Effector memory CD4-positive, alpha-beta T cell (primary cell): ENCODE results near the gene DACT2.

Experiments used
- DNase-seq, 3 donors: peaks; one replicate each; pipeline ENCODE4 v3.0.0-alpha.2; 2020
- H3K27ac ChIP-seq: 2 replicates; pipeline ENCODE4 v1.7.0; 2013; ENCODE audit warnings: mild to moderate bottlenecking, low read length, moderate library complexity; ENCODE audit not compliant: insufficient read depth, poor library complexity, severe bottlenecking
- H3K27me3 ChIP-seq: replicated peaks from 2 replicates; pipeline ENCODE4 v1.7.0; 2013; ENCODE audit warnings: mild to moderate bottlenecking, low read length; ENCODE audit not compliant: insufficient read depth, control insufficient read depth, poor library complexity, severe bottlenecking
- H3K36me3 ChIP-seq: 2 replicates; pipeline ENCODE4 v1.7.0; 2013; ENCODE audit warnings: mild to moderate bottlenecking, low read length, moderate library complexity; ENCODE audit not compliant: control insufficient read depth, insufficient read depth
- H3K4me1 ChIP-seq: 2 replicates; pipeline ENCODE4 v1.7.0; 2013; ENCODE audit warnings: low read length, mild to moderate bottlenecking; ENCODE audit not compliant: control insufficient read depth, insufficient read depth, poor library complexity, severe bottlenecking
- H3K4me3 ChIP-seq: 2 replicates; pipeline ENCODE4 v1.7.0; 2013; ENCODE audit warnings: low read length, low read depth, mild to moderate bottlenecking; ENCODE audit not compliant: insufficient read depth, poor library complexity, severe bottlenecking
- H3K9me3 ChIP-seq: 2 replicates; pipeline ENCODE4 v1.7.0; 2013; ENCODE audit warnings: mild to moderate bottlenecking, low read length, moderate library complexity; ENCODE audit not compliant: control insufficient read depth

The DACT2 gene

DNA sequence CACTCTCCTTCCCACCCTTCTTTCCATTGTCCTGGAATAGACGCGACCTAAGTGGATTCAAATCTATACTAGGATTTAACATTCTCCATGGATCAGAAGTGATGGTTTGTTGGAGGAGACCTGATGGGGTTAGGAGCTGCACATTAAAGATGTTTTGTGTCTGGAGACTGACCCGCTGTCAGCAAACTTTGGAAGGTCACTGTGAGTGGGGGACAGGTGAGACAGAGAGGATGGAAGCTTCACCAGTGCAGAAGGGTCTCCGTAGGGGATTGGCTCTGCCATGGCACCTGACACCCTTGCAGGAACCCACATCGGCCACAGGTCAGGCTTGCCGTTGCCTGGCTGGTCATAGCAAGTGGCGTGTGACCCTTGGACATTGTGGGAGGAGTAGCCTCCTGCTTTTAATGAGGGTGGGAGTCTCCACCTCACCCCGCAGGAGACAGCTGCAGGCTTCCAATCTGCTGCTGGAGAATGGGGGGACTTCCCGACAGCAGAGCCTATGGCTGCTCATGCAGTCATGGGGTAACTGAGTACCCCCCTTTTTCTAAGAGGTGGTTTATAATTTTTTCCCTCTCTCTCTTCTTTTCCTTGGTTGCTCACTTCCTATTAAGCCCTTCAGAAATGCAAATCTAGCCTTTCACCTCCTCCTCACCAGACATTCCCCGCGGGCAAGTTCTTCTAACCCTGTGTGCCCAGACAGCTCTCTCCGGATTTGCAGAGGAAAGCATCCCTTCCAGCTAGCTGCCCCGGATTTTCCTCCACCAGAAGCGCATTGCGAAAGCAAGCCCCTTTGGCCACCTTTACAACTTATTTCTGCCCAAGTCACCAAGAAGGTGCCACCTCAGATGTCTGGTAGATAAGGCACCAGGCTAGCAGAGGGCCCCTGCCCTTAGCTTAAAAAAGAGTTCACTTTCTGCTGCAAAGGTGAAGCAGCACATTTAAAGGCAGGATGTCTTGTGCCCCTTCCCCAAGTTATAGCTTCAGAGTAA lies 53.5 kb downstream of the DACT2 start:
- Histone ChIP-seq H3K4me3 (no peak overlapping the region), H3K4me1 (no peaks in the 10 kb centered on the region), H3K27me3 (no peaks in the 10 kb centered on the region), H3K9me3 (no peaks in the 10 kb centered on the region), H3K36me3 (no peaks in the 10 kb centered on the region), H3K27ac (no peak overlapping the region)
- no peak for DNase-seq

DNA sequence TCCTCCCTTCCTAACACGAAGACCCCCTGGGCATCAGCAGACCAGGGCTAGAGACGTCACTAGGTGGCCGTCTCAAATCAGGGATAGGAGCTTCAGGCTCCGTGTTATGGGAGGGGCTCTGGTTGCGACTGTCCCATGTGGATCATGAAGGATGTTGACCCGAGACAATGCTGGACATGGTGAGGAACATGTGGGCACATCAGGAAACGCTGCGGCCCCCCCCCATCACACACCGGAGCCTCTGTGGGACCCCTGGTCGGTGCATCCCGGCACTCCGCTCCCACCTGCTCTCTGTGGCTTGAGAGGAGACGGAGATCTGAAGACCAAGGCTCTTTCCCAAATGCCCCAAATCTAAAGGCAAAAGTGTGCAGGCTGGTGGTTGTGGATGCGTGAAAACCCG lies 54.2 kb downstream of the DACT2 start:
- Histone ChIP-seq H3K27me3 (no peaks in the 10 kb centered on the region), H3K9me3 (no peaks in the 10 kb centered on the region), H3K36me3 (no peaks in the 10 kb centered on the region), H3K4me3 (no peak overlapping the region), H3K4me1 (no peaks in the 10 kb centered on the region), H3K27ac (no peak overlapping the region)
- no peak for DNase-seq

DNA sequence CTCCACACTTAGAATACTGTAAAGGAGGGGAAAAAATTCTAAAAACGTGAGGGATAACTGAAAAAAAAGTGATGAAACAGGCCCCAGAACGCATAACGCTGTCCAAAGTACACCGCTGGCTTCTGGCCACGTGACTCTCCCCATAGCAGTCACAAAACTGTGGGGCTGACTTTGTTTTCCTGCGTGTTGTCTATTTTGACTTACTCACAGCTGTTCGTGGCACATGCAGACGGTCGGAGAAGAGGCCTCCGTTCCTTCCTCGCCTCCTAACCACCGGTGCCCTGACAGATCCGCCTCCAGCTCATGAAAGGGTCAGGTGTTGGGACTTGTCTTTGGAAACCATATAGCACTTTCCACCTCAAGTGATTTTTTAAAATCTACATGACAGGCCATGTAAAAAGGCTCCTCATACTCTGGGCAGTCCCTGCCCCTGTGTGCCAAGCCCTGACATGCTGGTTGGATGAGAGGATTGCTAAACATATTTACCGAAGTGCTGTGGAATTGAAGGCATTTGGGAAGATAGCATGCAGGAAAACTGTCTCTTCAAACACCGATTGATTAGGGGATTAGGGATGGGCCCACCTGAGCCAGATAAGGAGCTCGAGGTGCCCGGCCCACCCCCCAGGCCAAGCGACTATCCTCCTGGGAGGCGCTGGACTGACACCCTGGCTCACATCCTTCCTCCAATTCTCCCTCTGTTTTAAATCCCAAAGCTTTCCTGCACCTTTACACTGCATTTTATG lies 54.8 kb downstream of the DACT2 start:
- no peaks in the 10 kb centered on the region for H3K9me3 ChIP-seq
- H3K27ac ChIP-seq: no peak overlapping the region
- no peak overlapping the region for H3K4me3 ChIP-seq
- H3K27me3 ChIP-seq: no peaks in the 10 kb centered on the region
- no peaks in the 10 kb centered on the region for H3K36me3 ChIP-seq
- no peak for DNase-seq
- no peaks in the 10 kb centered on the region for H3K4me1 ChIP-seq

DNA sequence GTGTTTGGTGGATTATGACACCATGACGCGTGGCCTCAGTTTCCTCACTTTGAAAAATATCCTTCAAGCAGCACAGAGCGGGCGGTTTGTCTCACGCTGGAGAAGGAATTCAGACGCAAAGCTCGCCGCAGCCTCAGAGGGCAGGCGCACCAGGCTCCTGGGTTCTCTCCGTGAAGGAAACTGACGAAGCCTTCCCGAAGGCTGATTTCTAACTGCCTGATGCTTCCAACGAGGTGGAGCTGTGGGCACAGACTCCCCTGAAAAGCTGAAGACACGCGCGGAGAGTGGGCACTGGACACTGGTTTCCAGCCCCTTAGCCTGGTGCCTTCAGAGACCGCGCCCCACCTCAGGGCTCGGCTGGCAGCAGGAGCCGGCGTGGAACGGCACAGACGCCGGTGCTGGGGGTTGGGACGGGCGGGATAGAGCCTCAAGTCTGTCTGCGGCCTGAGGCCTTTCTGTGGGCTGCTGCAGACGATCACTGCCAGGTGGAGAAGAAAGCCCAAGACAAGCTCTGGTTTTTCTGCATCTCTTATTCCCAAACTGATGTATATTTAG lies 56.1 kb downstream of the DACT2 start:
- H3K27ac ChIP-seq: no peak overlapping the region
- no peaks in the 10 kb centered on the region for H3K4me1 ChIP-seq
- H3K27me3 ChIP-seq: no peaks in the 10 kb centered on the region
- no peaks in the 10 kb centered on the region for H3K9me3 ChIP-seq
- H3K4me3 ChIP-seq: no peak overlapping the region
- DNase-seq: no peak
- no peaks in the 10 kb centered on the region for H3K36me3 ChIP-seq

DNA sequence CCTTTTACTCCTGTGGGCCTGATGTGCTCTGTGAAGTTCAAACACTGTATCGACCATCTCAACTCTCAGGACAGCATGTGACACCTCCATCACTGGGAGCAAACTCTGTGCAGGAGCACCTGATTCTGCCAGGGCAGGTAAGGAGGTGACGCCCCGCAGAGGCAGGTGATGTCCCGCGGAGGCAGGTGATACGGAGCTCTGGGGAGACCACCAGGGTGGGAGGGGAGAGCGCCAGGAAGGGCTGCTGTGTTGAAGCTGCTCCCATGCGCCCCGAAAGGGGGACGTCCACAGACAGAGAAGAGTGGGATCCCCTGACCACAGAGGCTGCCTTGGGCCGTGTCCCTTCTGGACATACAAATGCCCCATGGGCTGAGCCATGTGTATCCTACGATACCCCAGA lies 58.3 kb downstream of the DACT2 start:
- Histone ChIP-seq H3K9me3 (no peaks in the 10 kb centered on the region), H3K36me3 (no peaks in the 10 kb centered on the region), H3K27ac (no peak overlapping the region), H3K4me3 (no peak overlapping the region), H3K27me3 (no peaks in the 10 kb centered on the region), H3K4me1 (no peaks in the 10 kb centered on the region)
- no peak for DNase-seq

DNA sequence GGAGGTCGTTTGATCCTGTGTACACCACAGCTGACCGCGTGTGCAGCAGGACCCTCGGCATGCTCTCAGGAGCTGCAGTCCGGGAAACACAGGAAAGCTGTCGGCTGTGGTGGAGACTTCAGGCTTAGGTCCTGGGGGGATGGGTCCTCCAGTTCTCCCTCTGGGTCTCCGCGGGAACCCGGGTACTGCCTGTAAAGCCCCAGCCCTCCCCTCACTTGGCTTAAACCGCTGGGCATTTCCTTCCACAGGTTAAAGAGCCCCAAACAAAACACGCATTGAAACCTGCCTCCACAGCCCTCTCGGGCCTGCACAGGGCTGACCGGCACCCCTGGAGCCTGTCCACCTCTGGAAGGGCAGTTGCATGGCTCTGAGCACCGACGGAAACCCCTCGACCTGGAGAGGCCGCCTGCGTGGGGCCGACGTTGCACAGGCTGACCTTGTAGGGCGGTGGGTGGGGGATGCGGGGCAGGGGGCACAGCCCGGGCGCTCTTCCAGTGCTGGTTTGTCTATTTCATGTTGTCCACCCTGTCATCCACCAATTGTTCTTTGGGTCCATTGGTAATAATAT lies 59.1 kb downstream of the DACT2 start:
- H3K36me3 ChIP-seq: no peaks in the 10 kb centered on the region
- no peak for DNase-seq
- H3K27ac ChIP-seq: no peak overlapping the region
- H3K4me1 ChIP-seq: no peaks in the 10 kb centered on the region
- no peaks in the 10 kb centered on the region for H3K9me3 ChIP-seq
- no peak overlapping the region for H3K4me3 ChIP-seq
- no peaks in the 10 kb centered on the region for H3K27me3 ChIP-seq

DNA sequence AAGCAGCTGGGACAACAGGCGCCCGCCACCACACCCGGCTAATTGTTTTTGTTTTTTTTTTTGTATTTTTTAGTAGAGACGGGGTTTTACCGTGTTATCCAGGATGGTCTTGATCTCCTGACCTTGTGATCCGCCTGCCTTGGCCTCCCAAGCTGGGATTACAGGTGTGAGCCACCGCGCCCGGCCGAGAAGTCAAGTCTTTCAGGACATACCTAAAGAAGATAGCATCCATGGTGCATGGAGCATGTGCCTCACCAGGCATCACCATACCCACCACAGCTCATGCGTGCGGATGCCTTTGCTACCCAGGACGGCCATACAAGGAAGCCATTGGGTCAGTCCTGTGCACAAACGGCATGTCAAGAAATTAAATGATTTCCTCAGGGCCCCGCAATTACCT lies 60.8 kb downstream of the DACT2 start:
- DNase-seq: no peak
- Histone ChIP-seq H3K4me1 (no peaks in the 10 kb centered on the region), H3K9me3 (no peaks in the 10 kb centered on the region), H3K27me3 (no peaks in the 10 kb centered on the region), H3K36me3 (no peaks in the 10 kb centered on the region), H3K27ac (no peak overlapping the region), H3K4me3 (no peak overlapping the region)

DNA sequence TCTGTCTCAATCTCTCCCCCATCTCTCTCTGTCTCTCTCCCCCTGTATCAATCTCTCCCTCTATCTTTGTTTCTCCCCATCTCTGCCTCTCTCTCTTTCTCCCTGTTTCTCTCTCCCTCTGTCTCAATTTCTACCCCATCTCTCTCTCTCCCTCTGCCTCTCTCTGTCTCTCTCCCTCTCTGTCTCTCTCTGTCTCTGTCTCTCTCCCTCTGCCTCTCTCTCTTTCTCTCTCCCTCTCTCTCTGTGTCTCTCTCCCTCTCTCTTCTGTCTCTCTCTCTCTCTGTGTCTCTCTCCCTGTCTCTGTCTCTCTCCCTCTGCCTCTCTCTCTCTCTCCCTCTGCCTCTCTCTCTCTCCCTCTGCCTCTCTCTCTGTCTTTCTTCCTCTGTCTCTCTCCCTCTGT lies 62.6 kb downstream of the DACT2 start:
- DNase-seq: no peak
- no peaks in the 10 kb centered on the region for H3K4me1 ChIP-seq
- no peak overlapping the region for H3K4me3 ChIP-seq
- H3K27me3 ChIP-seq: no peaks in the 10 kb centered on the region
- H3K36me3 ChIP-seq: no peaks in the 10 kb centered on the region
- H3K27ac ChIP-seq: no peak overlapping the region
- no peaks in the 10 kb centered on the region for H3K9me3 ChIP-seq
